B cell (primary cell): ENCODE results near the gene ACSM6.

Experiments
- EZH2 ChIP-seq: IDR thresholded peaks from 2 replicates; pipeline ENCODE4 v1.6.1; 2012; ENCODE audit warnings: borderline replicate concordance, low read depth, mild to moderate bottlenecking, moderate library complexity, low read length; ENCODE audit not compliant: insufficient read depth, poor library complexity, severe bottlenecking
- TF ChIP-seq, protein P1 (sequence below): fragments of 200-600 bp; IDR thresholded peaks from one replicate; pipeline ENCODE4 v1.8.0; 2022; ENCODE audit warnings: antibody characterized with exemption, mild to moderate bottlenecking

DNA sequence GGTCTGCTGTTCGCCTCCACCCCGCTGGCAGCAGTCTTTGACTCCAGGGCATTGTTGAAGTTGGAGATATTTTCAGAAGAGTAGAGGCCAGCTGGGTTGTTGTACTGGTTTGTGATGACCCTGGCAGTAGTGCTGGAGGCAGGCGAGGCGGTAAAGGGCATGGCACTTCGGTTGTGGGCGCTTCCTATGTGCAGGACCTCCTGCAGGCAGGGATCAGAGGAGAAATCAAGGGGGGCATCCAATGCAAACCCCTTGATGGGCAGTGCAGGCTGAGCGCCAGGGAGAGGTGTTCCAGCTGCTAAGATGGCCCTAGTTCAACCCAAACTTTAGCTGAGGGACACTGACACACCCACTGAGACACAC, 69.8 kb downstream of the ACSM6 start:
- TF ChIP-seq, protein P1, sequence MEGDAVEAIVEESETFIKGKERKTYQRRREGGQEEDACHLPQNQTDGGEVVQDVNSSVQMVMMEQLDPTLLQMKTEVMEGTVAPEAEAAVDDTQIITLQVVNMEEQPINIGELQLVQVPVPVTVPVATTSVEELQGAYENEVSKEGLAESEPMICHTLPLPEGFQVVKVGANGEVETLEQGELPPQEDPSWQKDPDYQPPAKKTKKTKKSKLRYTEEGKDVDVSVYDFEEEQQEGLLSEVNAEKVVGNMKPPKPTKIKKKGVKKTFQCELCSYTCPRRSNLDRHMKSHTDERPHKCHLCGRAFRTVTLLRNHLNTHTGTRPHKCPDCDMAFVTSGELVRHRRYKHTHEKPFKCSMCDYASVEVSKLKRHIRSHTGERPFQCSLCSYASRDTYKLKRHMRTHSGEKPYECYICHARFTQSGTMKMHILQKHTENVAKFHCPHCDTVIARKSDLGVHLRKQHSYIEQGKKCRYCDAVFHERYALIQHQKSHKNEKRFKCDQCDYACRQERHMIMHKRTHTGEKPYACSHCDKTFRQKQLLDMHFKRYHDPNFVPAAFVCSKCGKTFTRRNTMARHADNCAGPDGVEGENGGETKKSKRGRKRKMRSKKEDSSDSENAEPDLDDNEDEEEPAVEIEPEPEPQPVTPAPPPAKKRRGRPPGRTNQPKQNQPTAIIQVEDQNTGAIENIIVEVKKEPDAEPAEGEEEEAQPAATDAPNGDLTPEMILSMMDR, result no peak
- no peak for TF ChIP-seq EZH2
